COR-L47 (cell line): ENCODE data around the gene HTN3.
"Not testable (repeated sequence)": the region's sequence is repeated elsewhere in the genome, so short reads cannot be mapped to it uniquely, and the experiment has no call there.

ENCODE experiments used
- DNase-seq: peaks from one replicate; lab custom pipeline; 2025; lab: John Stamatoyannopoulos, UW

HTN3 gene

GRCh38 chr4:70028159-70028558 lies at the start of gene HTN3:
Gene HTN3, plus strand, starts transcription at chr4:70028459. Its CDS starts 2,282 bp downstream, at chr4:70030741.
- not testable (repeated sequence) for DNase-seq

- peak; percentile 63 for DNase-seq
Observed at GRCh38 chr4:69984030-69984443, 44.2 kb upstream of the HTN3 start.

GRCh38 chr4:69986663-69987062 lies 41.6 kb upstream of the HTN3 start:
- DNase-seq: no peak

- DNase-seq: no peak
Observed at GRCh38 chr4:69991016-69991415, 37.2 kb upstream of the HTN3 start.

- DNase-seq: no peak
Observed at GRCh38 chr4:69994782-69995181, 33.5 kb upstream of the HTN3 start.

GRCh38 chr4:69995526-69996016 lies 32.7 kb upstream of the HTN3 start, which contains the start of gene STATH:
Gene STATH, plus strand, starts transcription at chr4:69995966. Its CDS starts 2,472 bp downstream, at chr4:69998438.
- DNase-seq: no peak

- no peak for DNase-seq
Observed at GRCh38 chr4:69999420-69999819, 28.8 kb upstream of the HTN3 start.

GRCh38 chr4:70000711-70001110 lies 27.5 kb upstream of the HTN3 start:
- DNase-seq: no peak

GRCh38 chr4:70002507-70002906 lies 25.8 kb upstream of the HTN3 start:
- no peak for DNase-seq

- no peak for DNase-seq
Observed at GRCh38 chr4:70008771-70009170, 19.5 kb upstream of the HTN3 start.

- DNase-seq: not testable (repeated sequence)
Observed at GRCh38 chr4:70019006-70019405, 9.3 kb upstream of the HTN3 start.

GRCh38 chr4:70023218-70023617 lies 5.0 kb upstream of the HTN3 start:
- DNase-seq: no peak

GRCh38 chr4:70027011-70027410 lies 1.2 kb upstream of the HTN3 start:
- no peak for DNase-seq

GRCh38 chr4:70037559-70037958 lies 9.3 kb downstream of the HTN3 start:
- not testable (repeated sequence) for DNase-seq

GRCh38 chr4:70039928-70040327 lies 11.7 kb downstream of the HTN3 start:
- DNase-seq: not testable (repeated sequence)

GRCh38 chr4:70041652-70042286 lies 13.5 kb downstream of the HTN3 start:
- no peak for DNase-seq

- not testable (repeated sequence) for DNase-seq
Observed at GRCh38 chr4:70050138-70050537, 21.9 kb downstream of the HTN3 start, which contains the start of gene HTN1. Gene HTN1, plus strand, starts transcription at chr4:70050438. Its CDS starts 2,639 bp downstream, at chr4:70053077.

- DNase-seq: not testable (repeated sequence)
Observed at GRCh38 chr4:70056534-70056933, 28.3 kb downstream of the HTN3 start.

GRCh38 chr4:70057651-70058050 lies 29.4 kb downstream of the HTN3 start:
- no peak for DNase-seq

- DNase-seq: no peak
Observed at GRCh38 chr4:70059149-70059548, 30.9 kb downstream of the HTN3 start.

GRCh38 chr4:70062000-70062399 lies 33.7 kb downstream of the HTN3 start:
- no peak for DNase-seq

GRCh38 chr4:70080205-70080604 lies 51.9 kb downstream of the HTN3 start:
- DNase-seq: no peak
